Loucy (cell line): Measurements from ENCODE around the gene SIDT2.

Experiments
- EZH2phosphoT487 ChIP-seq: fragments of 200-600 bp; IDR thresholded peaks from 2 replicates; pipeline ENCODE4 v1.6.1; 2018; ENCODE audit warnings: antibody characterized with exemption, mild to moderate bottlenecking, moderate library complexity, borderline replicate concordance
- TF ChIP-seq, protein P1 (sequence below): fragments of 200-600 bp; sonication (generic); conservative IDR thresholded peaks from 2 replicates; pipeline ENCODE4 v1.5.1; 2014; ENCODE audit warnings: mild to moderate bottlenecking, antibody characterized with exemption, low read length

DNA sequence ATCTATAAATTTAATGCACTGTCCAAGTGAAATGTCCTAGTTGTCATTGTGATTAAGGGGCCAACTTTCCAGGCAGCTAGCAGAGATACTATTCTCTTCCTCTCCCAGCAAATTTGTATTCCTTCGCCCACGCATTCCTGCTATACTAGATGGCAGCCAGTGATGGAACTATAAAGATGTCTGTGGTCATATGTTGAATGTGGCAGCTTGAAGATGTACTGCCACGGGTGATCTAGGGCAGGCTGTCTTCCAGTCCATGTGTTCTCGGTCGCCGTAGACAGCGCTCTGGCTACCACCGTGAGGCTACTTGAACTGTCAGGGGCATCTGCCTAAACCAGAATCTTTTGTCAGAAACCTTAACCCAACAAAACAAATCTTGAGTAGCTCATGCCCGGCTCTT lies 8.3 kb upstream of the SIDT2 start:
- TF ChIP-seq, protein P1, sequence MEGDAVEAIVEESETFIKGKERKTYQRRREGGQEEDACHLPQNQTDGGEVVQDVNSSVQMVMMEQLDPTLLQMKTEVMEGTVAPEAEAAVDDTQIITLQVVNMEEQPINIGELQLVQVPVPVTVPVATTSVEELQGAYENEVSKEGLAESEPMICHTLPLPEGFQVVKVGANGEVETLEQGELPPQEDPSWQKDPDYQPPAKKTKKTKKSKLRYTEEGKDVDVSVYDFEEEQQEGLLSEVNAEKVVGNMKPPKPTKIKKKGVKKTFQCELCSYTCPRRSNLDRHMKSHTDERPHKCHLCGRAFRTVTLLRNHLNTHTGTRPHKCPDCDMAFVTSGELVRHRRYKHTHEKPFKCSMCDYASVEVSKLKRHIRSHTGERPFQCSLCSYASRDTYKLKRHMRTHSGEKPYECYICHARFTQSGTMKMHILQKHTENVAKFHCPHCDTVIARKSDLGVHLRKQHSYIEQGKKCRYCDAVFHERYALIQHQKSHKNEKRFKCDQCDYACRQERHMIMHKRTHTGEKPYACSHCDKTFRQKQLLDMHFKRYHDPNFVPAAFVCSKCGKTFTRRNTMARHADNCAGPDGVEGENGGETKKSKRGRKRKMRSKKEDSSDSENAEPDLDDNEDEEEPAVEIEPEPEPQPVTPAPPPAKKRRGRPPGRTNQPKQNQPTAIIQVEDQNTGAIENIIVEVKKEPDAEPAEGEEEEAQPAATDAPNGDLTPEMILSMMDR, result no peak
- TF ChIP-seq EZH2phosphoT487, result no peak
